Measurements from ENCODE around the gene GZMM.

GRCh38 chr19:504616-505015, 39.2 kb upstream of the GZMM start:
- TF ChIP-seq CTCF (IDR thresholded peaks at IDR 0.05) (no peak), POLR2AphosphoS5 (IDR thresholded peaks at IDR 0.05) (no peak), POLR2A (IDR thresholded peaks at IDR 0.05) (no peak)
